Hepatocyte (in vitro differentiated cells): ENCODE measurements around the gene MAB21L4. TPM values are rescaled to one million over a fixed set of nuclear protein-coding genes. Genes with fewer than 3 reads are reported as not detected.

ENCODE experiments used
- DNase-seq: peaks from one replicate; pipeline ENCODE4 v3.0.0-alpha.2; 2016; ENCODE audit warnings: low spot score
- H2AFZ ChIP-seq: fragments of 200-600 bp; sonication (generic); 2 replicates; pipeline ENCODE4 v1.6.0; 2016; ENCODE audit warnings: antibody characterized with exemption, mild to moderate bottlenecking
- H3K27ac ChIP-seq: fragments of 200-600 bp; sonication (generic); 2 replicates; pipeline ENCODE4 v1.5.1; 2016; ENCODE audit warnings: mild to moderate bottlenecking
- H3K27me3 ChIP-seq: fragments of 200-600 bp; sonication (generic); 2 replicates; pipeline ENCODE4 v1.6.1; 2016
- H3K36me3 ChIP-seq: fragments of 200-600 bp; sonication (generic); replicated peaks from 2 replicates; pipeline ENCODE4 v1.5.1; 2016; ENCODE audit warnings: low read depth; ENCODE audit not compliant: insufficient read depth
- H3K4me1 ChIP-seq: fragments of 200-600 bp; sonication (generic); 2 replicates; pipeline ENCODE4 v1.5.1; 2016; ENCODE audit warnings: mild to moderate bottlenecking, moderate library complexity; ENCODE audit not compliant: insufficient read depth
- H3K4me2 ChIP-seq: fragments of 200-600 bp; sonication (generic); 2 replicates; pipeline ENCODE4 v1.6.0; 2016
- H3K4me3 ChIP-seq: fragments of 200-600 bp; sonication (generic); 2 replicates; pipeline ENCODE4 v1.5.1; 2016; ENCODE audit warnings: mild to moderate bottlenecking
- H3K79me2 ChIP-seq: fragments of 200-600 bp; sonication (generic); 2 replicates; pipeline ENCODE4 v1.6.0; 2017; ENCODE audit warnings: mild to moderate bottlenecking
- H3K9me2 ChIP-seq: fragments of 200-600 bp; sonication (generic); replicated peaks from 2 replicates; pipeline ENCODE4 v1.6.0; 2017; ENCODE audit warnings: mild to moderate bottlenecking; ENCODE audit not compliant: insufficient read depth
- H3K9me3 ChIP-seq: fragments of 200-600 bp; sonication (generic); 2 replicates; pipeline ENCODE4 v1.5.1; 2016; ENCODE audit warnings: low read depth, mild to moderate bottlenecking
- H4K20me1 ChIP-seq: fragments of 200-600 bp; sonication (generic); 2 replicates; pipeline ENCODE4 v1.6.0; 2016; ENCODE audit warnings: mild to moderate bottlenecking; ENCODE audit not compliant: insufficient read depth, poor library complexity, severe bottlenecking
- CTCF ChIP-seq: fragments of 200-600 bp; sonication (generic); IDR thresholded peaks from 2 replicates; pipeline ENCODE4 v1.5.1; 2016; ENCODE audit warnings: antibody characterized with exemption, mild to moderate bottlenecking; ENCODE audit not compliant: poor library complexity
- EZH2 ChIP-seq: fragments of 200-600 bp; sonication (generic); IDR thresholded peaks from 2 replicates; pipeline ENCODE4 v1.6.1; 2016; ENCODE audit warnings: antibody characterized with exemption, mild to moderate bottlenecking, borderline replicate concordance
- EZH2phosphoT487 ChIP-seq: fragments of 200-600 bp; sonication (generic); IDR thresholded peaks from one replicate; pipeline ENCODE4 v1.6.1; 2018; ENCODE audit warnings: antibody characterized with exemption, mild to moderate bottlenecking, low read depth, moderate library complexity; ENCODE audit not compliant: unreplicated experiment, severe bottlenecking
- WGBS: methylation state at CpG from one replicate; pipeline ENCODE4 v1.1.6; 2016; ENCODE audit warnings: low lambda C conversion rate; ENCODE audit errors: missing lambda C conversion rate; 5-methylcytosine and 5-hydroxymethylcytosine counted together
- polyA plus RNA-seq: library from polyadenylated mRNA; unstranded; fragments of >200 nt; fragmentation: Nextera tagmentation; extraction: Ambion mirVana; gene quantifications from 2 replicates; pipeline ENCODE4 v1.2.1, GENCODE V29; 2016
- total RNA-seq: library from RNA; depleted of rRNA; stranded (reverse); fragments of >200 nt; gene quantifications from 2 replicates; pipeline ENCODE4 v1.2.3, GENCODE V29; 2014

Gene MAB21L4
- total and polyA plus RNA-seq, 2 experiments from 2014 or later: 11.5 to 34.5 TPM

DNA sequence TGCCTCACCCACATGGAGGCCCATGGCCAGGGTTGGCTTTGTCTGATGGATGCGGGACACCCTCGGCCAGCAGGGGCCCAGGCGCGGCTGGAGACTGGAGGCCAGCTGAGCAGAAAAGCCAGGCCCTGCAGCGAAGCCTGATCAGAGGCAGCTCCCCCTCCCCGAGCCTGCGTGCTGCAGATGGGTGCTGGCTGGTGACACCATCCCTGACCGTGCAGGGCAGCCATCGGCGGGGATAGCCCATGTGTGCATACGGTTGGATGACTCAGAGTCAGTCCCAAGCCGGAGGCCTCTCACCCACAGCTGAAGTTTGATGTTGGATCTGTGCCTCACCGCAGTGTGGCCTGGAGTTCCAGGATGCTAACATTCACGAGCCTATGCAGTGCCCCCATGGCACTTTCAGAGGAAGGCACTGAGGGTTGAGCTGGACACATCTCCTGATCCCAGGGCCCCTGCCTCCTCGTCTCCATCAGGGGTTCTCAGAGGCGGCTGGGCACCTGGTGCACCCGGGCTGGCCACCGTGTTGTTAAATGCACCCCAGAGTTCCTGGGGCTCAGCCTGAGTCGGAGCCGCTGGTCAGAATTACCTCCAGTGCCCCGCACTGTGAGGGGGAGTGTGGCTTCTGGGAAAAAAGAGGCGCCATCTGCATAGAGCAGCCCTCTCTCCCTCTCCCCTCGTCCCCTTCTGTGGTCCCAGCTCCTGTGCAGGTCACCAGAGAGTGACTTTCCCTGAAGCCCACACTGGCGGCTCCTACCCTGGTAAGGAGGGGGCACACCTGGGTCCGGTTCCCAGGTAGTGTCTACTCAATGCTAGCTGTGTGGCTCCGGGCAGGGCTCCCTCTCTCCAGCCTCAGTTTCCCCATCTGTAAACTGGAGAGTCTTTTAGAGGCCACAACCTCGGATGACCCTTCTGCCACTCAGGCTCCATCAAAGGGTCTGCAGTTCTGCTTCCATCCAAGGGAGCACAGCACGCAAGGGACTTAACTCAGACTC, 56.5 kb downstream of the MAB21L4 start:
- no peaks in the 10 kb centered on the region for H4K20me1 ChIP-seq
- no peaks in the 10 kb centered on the region for H3K9me2 ChIP-seq
- H3K4me3 ChIP-seq: no peak overlapping the region
- no peaks in the 10 kb centered on the region for H3K79me2 ChIP-seq
- H3K4me2 ChIP-seq: no peak overlapping the region
- no peaks in the 10 kb centered on the region for H3K9me3 ChIP-seq
- H3K27me3 ChIP-seq: peaks cover 15% of the 10 kb centered on the region
- no peaks in the 10 kb centered on the region for H3K4me1 ChIP-seq
- 88% methylated on average over 28 of the region's 28 CpGs for WGBS
- H3K27ac ChIP-seq: no peak overlapping the region
- H3K36me3 ChIP-seq: no peaks in the 10 kb centered on the region
- no peak overlapping the region for H2AFZ ChIP-seq
- DNase-seq: no peak
- TF ChIP-seq CTCF (no peak), EZH2phosphoT487 (no peak), EZH2 (no peak)

DNA sequence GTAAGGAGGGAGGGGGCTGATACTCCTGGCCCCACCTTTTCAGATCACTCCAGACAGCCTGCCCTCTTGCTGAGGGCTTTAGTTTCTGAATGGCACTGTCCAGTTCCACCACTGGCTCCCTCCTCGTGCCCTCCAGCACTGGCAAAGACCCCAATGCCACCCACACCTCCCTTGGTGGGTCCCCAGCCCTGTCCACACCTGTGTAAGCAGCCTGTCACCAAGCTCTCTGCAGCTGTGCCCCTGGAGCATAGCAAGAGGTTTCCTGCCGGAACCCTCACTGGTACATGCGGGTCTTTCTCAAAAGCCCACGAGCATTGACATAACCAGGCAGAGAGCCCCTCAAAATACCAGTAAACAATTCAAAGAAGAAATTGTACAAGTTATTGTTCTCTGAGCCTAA, 58.3 kb downstream of the MAB21L4 start:
- H3K4me2 ChIP-seq: no peak overlapping the region
- no peaks in the 10 kb centered on the region for H4K20me1 ChIP-seq
- 79% methylated on average over 4 of the region's 4 CpGs for WGBS
- no peak overlapping the region for H2AFZ ChIP-seq
- TF ChIP-seq EZH2phosphoT487: no peak
- no peak for TF ChIP-seq CTCF
- no peak for TF ChIP-seq EZH2
- DNase-seq: no peak
- no peaks in the 10 kb centered on the region for H3K36me3 ChIP-seq
- no peaks in the 10 kb centered on the region for H3K9me2 ChIP-seq
- H3K4me1 ChIP-seq: no peaks in the 10 kb centered on the region
- no peaks in the 10 kb centered on the region for H3K79me2 ChIP-seq
- no peak overlapping the region for H3K4me3 ChIP-seq
- H3K27me3 ChIP-seq: peaks cover 8% of the 10 kb centered on the region
- H3K27ac ChIP-seq: no peak overlapping the region
- no peaks in the 10 kb centered on the region for H3K9me3 ChIP-seq

DNA sequence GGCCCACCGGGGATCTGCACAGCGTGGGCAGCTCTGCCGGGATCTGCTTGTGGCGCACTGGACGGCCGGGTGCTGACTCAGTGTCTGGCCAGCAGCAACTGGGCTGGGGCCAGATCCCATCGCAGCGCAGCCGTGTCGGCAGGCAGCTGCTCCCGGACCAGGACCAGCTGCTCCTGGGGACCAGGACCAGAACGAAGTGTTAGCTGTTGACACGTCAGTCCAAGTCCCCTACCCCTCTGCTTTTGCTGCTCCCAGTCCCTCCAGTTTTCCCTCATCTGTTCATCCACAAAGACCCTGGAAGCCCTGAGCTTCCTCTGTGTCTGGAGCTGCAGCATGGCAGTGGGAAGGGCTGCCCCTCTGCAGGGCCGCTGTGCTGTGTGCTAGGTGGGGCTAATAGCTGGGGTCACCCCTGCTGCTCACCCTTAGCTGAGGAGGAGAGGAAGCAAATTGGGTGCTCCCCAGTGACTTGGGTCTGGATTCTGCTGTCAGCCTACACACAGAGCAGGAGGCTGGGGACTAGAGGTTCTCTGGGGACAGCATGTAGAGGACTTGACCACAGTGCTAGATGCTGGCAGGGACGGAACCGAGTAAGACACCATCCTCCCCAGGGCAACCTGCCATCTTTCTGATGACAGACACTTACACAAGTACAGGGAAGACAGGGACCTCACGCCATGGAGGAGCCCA, 59.0 kb downstream of the MAB21L4 start:
- WGBS: 77% methylated on average over 11 of the region's 17 CpGs
- H3K4me2 ChIP-seq: no peak overlapping the region

More for the DNA sequence above, 59.0 kb downstream of the MAB21L4 start:
- Histone ChIP-seq H3K27me3 (peaks cover 8% of the 10 kb centered on the region), H3K79me2 (no peaks in the 10 kb centered on the region), H3K36me3 (no peaks in the 10 kb centered on the region), H3K9me2 (no peaks in the 10 kb centered on the region), H3K27ac (no peak overlapping the region), H2AFZ (no peak overlapping the region), H3K4me3 (no peak overlapping the region), H3K9me3 (no peaks in the 10 kb centered on the region), H3K4me1 (no peaks in the 10 kb centered on the region), H4K20me1 (no peaks in the 10 kb centered on the region)
- peak; percentile 48 for DNase-seq
- TF ChIP-seq EZH2phosphoT487 (no peak), CTCF (no peak), EZH2 (no peak)

Other genes starting within 250 kb of the MAB21L4 start
- 0.04 TPM in 1 of 2 replicates, not detected in the other for gene AQP12B, start 213.3 kb downstream of the MAB21L4 start, total RNA-seq
- 0.38 and 0.53 TPM in 2 replicates for gene AQP12B, start 213.3 kb downstream of the MAB21L4 start, polyA plus RNA-seq
- gene AQP12A, start 204.3 kb downstream of the MAB21L4 start, total RNA-seq: not detected in 2 replicates
- gene AQP12A, start 204.3 kb downstream of the MAB21L4 start, polyA plus RNA-seq: not detected in 2 replicates
- 16.5 and 28.2 TPM in 2 replicates for gene KIF1A, start 75.9 kb downstream of the MAB21L4 start, total RNA-seq
- 16.1 and 19.9 TPM in 2 replicates for gene KIF1A, start 75.9 kb downstream of the MAB21L4 start, polyA plus RNA-seq
- gene AGXT, start 27.3 kb downstream of the MAB21L4 start, total RNA-seq: 69.6 and 90.8 TPM in 2 replicates
- gene AGXT, start 27.3 kb downstream of the MAB21L4 start, polyA plus RNA-seq: 157 and 169 TPM in 2 replicates
- 0.10 and 0.20 TPM in 2 replicates for gene CROCC2, start 10.2 kb upstream of the MAB21L4 start, total RNA-seq
- 0.04 and 0.13 TPM in 2 replicates for gene CROCC2, start 10.2 kb upstream of the MAB21L4 start, polyA plus RNA-seq
- 3.5 and 6.5 TPM in 2 replicates for gene SNED1, start 102.5 kb upstream of the MAB21L4 start, total RNA-seq
- 3.7 and 4.6 TPM in 2 replicates for gene SNED1, start 102.5 kb upstream of the MAB21L4 start, polyA plus RNA-seq
- gene MTERF4, start 206.1 kb upstream of the MAB21L4 start, total RNA-seq: 39.4 and 40.3 TPM in 2 replicates
- 17.4 and 20.3 TPM in 2 replicates for gene MTERF4, start 206.1 kb upstream of the MAB21L4 start, polyA plus RNA-seq